Transverse colon (tissue), 4 donors: ENCODE measurements around the gene BIN2.

ENCODE experiments used
- CTCF ChIP-seq, 5 experiments: fragments of 200-600 bp in 3 of 5; fragments of 450-650 bp in 2 of 5; sonication (generic) in 3 of 5; IDR thresholded peaks; 1 replicate in 2 of 5; 2 replicates in 3 of 5; pipeline ENCODE4 v1.5.1; 2016 to 2017; ENCODE audit warnings: antibody characterized with exemption in 5 of 5, inconsistent platforms in 3 of 5, mild to moderate bottlenecking in 2 of 5, moderate library complexity in 1 of 5
- POLR2A ChIP-seq: fragments of 450-650 bp; IDR thresholded peaks from one replicate; pipeline ENCODE4 v1.6.1; 2016; ENCODE audit warnings: antibody characterized with exemption, mild to moderate bottlenecking, moderate library complexity
- POLR2AphosphoS5 ChIP-seq, 3 donors: sonication (generic); formaldehyde crosslinking; IDR thresholded peaks; one replicate each; pipeline ENCODE4 v1.6.1; 2016; ENCODE audit warnings: antibody characterized with exemption in 3 of 3

- TF ChIP-seq CTCF (IDR thresholded peaks at IDR 0.05) (no peak), POLR2A (peak; percentile 12), POLR2AphosphoS5 (IDR thresholded peaks at IDR 0.05) (no peak)
Observed at GRCh38 chr12:51244269-51244668, 79.7 kb downstream of the BIN2 start.
